H9 (cell line): ENCODE data around the gene SLC37A2. TPM values are rescaled to one million over a fixed set of nuclear protein-coding genes. Genes with fewer than 3 reads are reported as not detected.

Source experiments
- DNase-seq: peaks from one replicate; pipeline ENCODE4 v3.0.0-alpha.2; 2017
- H2AFZ ChIP-seq: one replicate; pipeline ENCODE4 v1.6.1; 2013; ENCODE audit warnings: mild to moderate bottlenecking, low read length, control low read depth, moderate library complexity
- H2AK5ac ChIP-seq: 2 replicates; pipeline ENCODE4 v1.6.1; 2013; ENCODE audit warnings: low read length, control low read depth, mixed read lengths; ENCODE audit not compliant: insufficient read length
- H2BK120ac ChIP-seq: one replicate; pipeline ENCODE4 v1.6.1; 2013; ENCODE audit warnings: low read depth, mild to moderate bottlenecking, low read length, control low read depth, inconsistent platforms; ENCODE audit not compliant: poor library complexity, severe bottlenecking
- H2BK12ac ChIP-seq: 2 replicates; pipeline ENCODE4 v1.6.1; 2013; ENCODE audit warnings: low read length, control low read depth, mixed read lengths, low read depth; ENCODE audit not compliant: insufficient read length
- H2BK15ac ChIP-seq: 2 replicates; pipeline ENCODE4 v1.6.1; 2013; ENCODE audit warnings: low read depth, low read length, control low read depth
- H2BK20ac ChIP-seq: one replicate; pipeline ENCODE4 v1.6.1; 2013; ENCODE audit warnings: low read depth, mild to moderate bottlenecking, low read length, control low read depth, inconsistent platforms; ENCODE audit not compliant: poor library complexity, severe bottlenecking
- H2BK5ac ChIP-seq: 2 replicates; pipeline ENCODE4 v1.6.1; 2013; ENCODE audit warnings: low read length, control low read depth, mixed read lengths; ENCODE audit not compliant: insufficient read length
- H3K14ac ChIP-seq: 2 replicates; pipeline ENCODE4 v1.6.1; 2013; ENCODE audit warnings: low read length, control low read depth; ENCODE audit not compliant: insufficient read depth
- H3K18ac ChIP-seq: 2 replicates; pipeline ENCODE4 v1.6.1; 2013; ENCODE audit warnings: low read depth, mild to moderate bottlenecking, mixed read lengths, low read length, control low read depth; ENCODE audit not compliant: insufficient read length
- H3K23ac ChIP-seq: 2 replicates; pipeline ENCODE4 v1.6.1; 2013; ENCODE audit warnings: low read length, control low read depth, mixed read lengths, low read depth; ENCODE audit not compliant: insufficient read length
- H3K23me2 ChIP-seq: 2 replicates; pipeline ENCODE4 v1.6.1; 2013; ENCODE audit warnings: low read depth, mild to moderate bottlenecking, mixed read lengths, low read length, control low read depth; ENCODE audit not compliant: insufficient read length, poor library complexity, severe bottlenecking
- H3K27ac ChIP-seq: 2 replicates; pipeline ENCODE4 v1.5.1; 2013; ENCODE audit warnings: low read length, control low read depth, mixed read lengths, low read depth; ENCODE audit not compliant: insufficient read length
- H3K27me3 ChIP-seq: 2 replicates; pipeline ENCODE4 v1.6.1; 2013; ENCODE audit warnings: low read length, control low read depth, inconsistent platforms; ENCODE audit not compliant: insufficient read depth
- H3K4ac ChIP-seq: 2 replicates; pipeline ENCODE4 v1.6.1; 2013; ENCODE audit warnings: low read depth, mild to moderate bottlenecking, control low read depth, inconsistent platforms, low read length, moderate library complexity
- H3K4me1 ChIP-seq: 2 replicates; pipeline ENCODE4 v1.6.1; 2013; ENCODE audit warnings: low read length, control low read depth, inconsistent platforms; ENCODE audit not compliant: insufficient read depth
- H3K4me2 ChIP-seq: 2 replicates; pipeline ENCODE4 v1.6.1; 2013; ENCODE audit warnings: low read length, control low read depth, mixed read lengths; ENCODE audit not compliant: insufficient read length, insufficient read depth
- H3K56ac ChIP-seq: 2 replicates; pipeline ENCODE4 v1.6.1; 2013; ENCODE audit warnings: low read depth, mild to moderate bottlenecking, mixed read lengths, low read length, control low read depth; ENCODE audit not compliant: insufficient read length
- H3K79me1 ChIP-seq: 2 replicates; pipeline ENCODE4 v1.6.1; 2013; ENCODE audit warnings: low read depth, mild to moderate bottlenecking, moderate library complexity, low read length, control low read depth, inconsistent platforms; ENCODE audit not compliant: insufficient read depth, poor library complexity, severe bottlenecking
- H3K79me2 ChIP-seq: 2 replicates; pipeline ENCODE4 v1.6.1; 2013; ENCODE audit warnings: low read length, control low read depth, inconsistent platforms; ENCODE audit not compliant: insufficient read depth
- H3K9ac ChIP-seq: 2 replicates; pipeline ENCODE4 v1.6.1; 2013; ENCODE audit warnings: low read length, control low read depth, mixed read lengths; ENCODE audit not compliant: insufficient read length; ENCODE audit errors: extremely low read depth
- H3K9me3 ChIP-seq: one replicate; pipeline ENCODE4 v1.6.1; 2013; ENCODE audit warnings: low read depth, low read length, inconsistent platforms; ENCODE audit not compliant: control insufficient read depth
- H3T11ph ChIP-seq: one replicate; pipeline ENCODE4 v1.6.1; 2013; ENCODE audit warnings: mild to moderate bottlenecking, low read length, control low read depth, inconsistent platforms
- H4K20me1 ChIP-seq: one replicate; pipeline ENCODE4 v1.6.1; 2013; ENCODE audit not compliant: control insufficient read depth, insufficient read length, insufficient read depth
- H4K5ac ChIP-seq: 2 replicates; pipeline ENCODE4 v1.6.1; 2013; ENCODE audit warnings: low read depth, mild to moderate bottlenecking, mixed read lengths, low read length, control low read depth; ENCODE audit not compliant: insufficient read length
- H4K8ac ChIP-seq: replicated peaks from 2 replicates; pipeline ENCODE4 v1.6.1; 2013; ENCODE audit warnings: low read length, control low read depth, mixed read lengths, low read depth; ENCODE audit not compliant: insufficient read length
- H4K91ac ChIP-seq: 2 replicates; pipeline ENCODE4 v1.6.1; 2013; ENCODE audit warnings: low read depth, mild to moderate bottlenecking, moderate library complexity, mixed read lengths, low read length, control low read depth; ENCODE audit not compliant: insufficient read length
- H3K27ac Mint-ChIP-seq, 3 experiments: 2 replicates in 2 of 3; 3 replicates in 1 of 3; pipeline ENCODE4 v1.8.0; 2020 to 2021; ENCODE audit warnings: mixed read lengths in 3 of 3, mild to moderate bottlenecking in 1 of 3, moderate library complexity in 1 of 3
- H3K27me3 Mint-ChIP-seq: 2 replicates; pipeline ENCODE4 v1.8.0; 2021; ENCODE audit warnings: low read depth, mild to moderate bottlenecking, moderate library complexity, mixed read lengths
- H3K36me3 Mint-ChIP-seq, 3 experiments: 2 replicates in 2 of 3; 3 replicates in 1 of 3; pipeline ENCODE4 v1.8.0; 2020 to 2021; ENCODE audit warnings: low read depth in 3 of 3, mixed read lengths in 3 of 3; ENCODE audit not compliant: insufficient read depth in 1 of 3
- H3K4me1 Mint-ChIP-seq, 2 experiments: 2 replicates each; pipeline ENCODE4 v1.8.0; 2020; ENCODE audit warnings: mixed read lengths in 2 of 2
- H3K4me3 Mint-ChIP-seq, 2 experiments: 2 replicates in 1 of 2; 3 replicates in 1 of 2; pipeline ENCODE4 v1.8.0; 2020 to 2021; ENCODE audit warnings: mild to moderate bottlenecking in 2 of 2, mixed read lengths in 2 of 2, moderate library complexity in 1 of 2
- H3K9me3 Mint-ChIP-seq, 2 experiments: 2 replicates in 1 of 2; 3 replicates in 1 of 2; pipeline ENCODE4 v1.8.0; 2020; ENCODE audit warnings: mild to moderate bottlenecking in 2 of 2, mixed read lengths in 2 of 2, moderate library complexity in 1 of 2
- WGBS: extraction: QIAGEN DNeasy Blood & Tissue Kit; methylation state at CpG from one replicate; pipeline ENCODE4 v1.1.7; 2013; ENCODE audit warnings: missing lambda C conversion rate, low lambda C conversion rate, mixed read lengths; ENCODE audit not compliant: insufficient read length; ENCODE audit errors: extremely low coverage; 5-methylcytosine and 5-hydroxymethylcytosine counted together
- total RNA-seq: library from RNA; stranded (reverse); gene quantifications from 2 replicates; pipeline ENCODE4 v1.2.1, GENCODE V29; 2021
- TF ChIP-seq, protein P1 (sequence below): fragments of 200-600 bp; sonication (generic); conservative IDR thresholded peaks from 3 replicates; pipeline ENCODE4 v1.8.0; 2021; ENCODE audit warnings: antibody characterized with exemption, mild to moderate bottlenecking

SLC37A2 gene
- total RNA-seq, 1 experiment from 2014 or later, result 1.2 TPM

DNA sequence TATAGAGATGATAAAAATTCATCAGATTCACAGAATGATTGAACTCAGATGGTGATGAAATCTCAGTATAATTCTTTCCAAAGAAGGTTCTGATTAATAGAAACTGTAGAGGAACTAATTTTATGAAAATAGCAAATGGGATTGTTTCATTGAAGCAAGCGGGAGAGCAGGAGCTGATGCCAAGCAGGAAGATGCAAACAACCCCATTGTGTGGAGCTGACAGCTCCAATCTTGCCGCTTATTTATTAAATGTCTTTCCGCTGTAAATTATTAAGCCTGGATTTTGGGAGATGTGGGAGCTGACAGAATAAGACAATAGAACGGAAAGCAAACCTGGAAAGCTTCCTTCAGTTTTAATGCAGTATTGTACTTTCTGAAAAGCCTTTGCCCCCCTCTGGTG is 54.3 kb downstream of the SLC37A2 start:
- Histone ChIP-seq H4K91ac (no peak overlapping the region), H3K56ac (no peak overlapping the region), H4K5ac (no peak overlapping the region), H2BK15ac (no peak overlapping the region), H3K9ac (no peak overlapping the region), H4K20me1 (no peaks in the 10 kb centered on the region), H2AK5ac (no peak overlapping the region), H2BK120ac (no peak overlapping the region), H3T11ph (no peak overlapping the region), H2BK5ac (no peak overlapping the region), H3K4me2 (no peak overlapping the region), H3K9me3 (no peaks in the 10 kb centered on the region), H2BK12ac (no peak overlapping the region), H4K8ac (no peak overlapping the region), H3K23ac (no peak overlapping the region), H2AFZ (no peak overlapping the region), H3K23me2 (no peaks in the 10 kb centered on the region), H2BK20ac (no peak overlapping the region), H3K18ac (no peak overlapping the region), H3K27ac (no peak overlapping the region), H3K14ac (no peak overlapping the region), H3K4ac (no peak overlapping the region), H3K79me1 (no peaks in the 10 kb centered on the region), H3K79me2 (no peaks in the 10 kb centered on the region), H3K4me1 (no peaks in the 10 kb centered on the region), H3K27me3 (no peaks in the 10 kb centered on the region)
- Mint-ChIP-seq H3K4me3 (no peak overlapping the region), H3K9me3 (peaks cover 2% of the 10 kb centered on the region in 2 experiments; a peak in 2 of 5 replicates), H3K27me3 (peaks cover 62% of the 10 kb centered on the region), H3K27ac (no peak overlapping the region), H3K4me1 (no peaks in the 10 kb centered on the region; a peak in 1 of 4 replicates), H3K36me3 (0 out of 7 replicates have a peak, but pooled peaks cover 0 to 2% (median 0%) of the 10 kb centered on the region in 3 experiments)
- TF ChIP-seq, protein P1, sequence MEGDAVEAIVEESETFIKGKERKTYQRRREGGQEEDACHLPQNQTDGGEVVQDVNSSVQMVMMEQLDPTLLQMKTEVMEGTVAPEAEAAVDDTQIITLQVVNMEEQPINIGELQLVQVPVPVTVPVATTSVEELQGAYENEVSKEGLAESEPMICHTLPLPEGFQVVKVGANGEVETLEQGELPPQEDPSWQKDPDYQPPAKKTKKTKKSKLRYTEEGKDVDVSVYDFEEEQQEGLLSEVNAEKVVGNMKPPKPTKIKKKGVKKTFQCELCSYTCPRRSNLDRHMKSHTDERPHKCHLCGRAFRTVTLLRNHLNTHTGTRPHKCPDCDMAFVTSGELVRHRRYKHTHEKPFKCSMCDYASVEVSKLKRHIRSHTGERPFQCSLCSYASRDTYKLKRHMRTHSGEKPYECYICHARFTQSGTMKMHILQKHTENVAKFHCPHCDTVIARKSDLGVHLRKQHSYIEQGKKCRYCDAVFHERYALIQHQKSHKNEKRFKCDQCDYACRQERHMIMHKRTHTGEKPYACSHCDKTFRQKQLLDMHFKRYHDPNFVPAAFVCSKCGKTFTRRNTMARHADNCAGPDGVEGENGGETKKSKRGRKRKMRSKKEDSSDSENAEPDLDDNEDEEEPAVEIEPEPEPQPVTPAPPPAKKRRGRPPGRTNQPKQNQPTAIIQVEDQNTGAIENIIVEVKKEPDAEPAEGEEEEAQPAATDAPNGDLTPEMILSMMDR, result no peak
- WGBS, result no CpG with 5 or more reads among the region's 4 CpGs
- no peak for DNase-seq
